HG02840 (cell line): ENCODE results near the gene PPP6R3.

Experiments
- ATAC-seq: cut with Tn5 transposase; IDR thresholded peaks from one replicate; pipeline ENCODE4 v1.9.1; 2021; ENCODE audit warnings: mild to moderate bottlenecking, moderate library complexity, moderate number of reproducible peaks; ENCODE audit not compliant: unreplicated experiment, low FRiP score

PPP6R3 gene

GRCh38 chr11:68660066-68660810 is 199.7 kb downstream of the PPP6R3 start:
- ATAC-seq, result no peak

DNA sequence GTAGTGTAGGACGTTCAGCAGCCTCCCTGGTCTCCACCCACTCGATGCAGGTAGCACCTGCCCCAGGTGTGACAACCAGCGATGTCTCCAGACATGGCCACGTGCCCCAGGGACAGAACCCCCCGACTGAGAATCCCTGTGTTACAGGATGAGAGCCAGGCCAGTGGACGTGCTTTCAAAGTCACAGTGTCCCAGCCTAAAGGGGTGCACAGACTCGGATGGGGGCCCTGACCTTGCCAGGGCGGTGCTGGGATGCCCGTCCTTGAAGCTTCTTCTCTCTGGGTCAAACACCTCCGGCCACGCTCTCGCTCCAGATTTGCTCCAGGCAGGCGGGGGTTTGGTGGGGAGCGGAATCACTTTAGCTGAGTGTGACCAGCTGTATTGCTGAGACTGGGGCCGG is 200.5 kb downstream of the PPP6R3 start:
- ATAC-seq, result no peak

DNA sequence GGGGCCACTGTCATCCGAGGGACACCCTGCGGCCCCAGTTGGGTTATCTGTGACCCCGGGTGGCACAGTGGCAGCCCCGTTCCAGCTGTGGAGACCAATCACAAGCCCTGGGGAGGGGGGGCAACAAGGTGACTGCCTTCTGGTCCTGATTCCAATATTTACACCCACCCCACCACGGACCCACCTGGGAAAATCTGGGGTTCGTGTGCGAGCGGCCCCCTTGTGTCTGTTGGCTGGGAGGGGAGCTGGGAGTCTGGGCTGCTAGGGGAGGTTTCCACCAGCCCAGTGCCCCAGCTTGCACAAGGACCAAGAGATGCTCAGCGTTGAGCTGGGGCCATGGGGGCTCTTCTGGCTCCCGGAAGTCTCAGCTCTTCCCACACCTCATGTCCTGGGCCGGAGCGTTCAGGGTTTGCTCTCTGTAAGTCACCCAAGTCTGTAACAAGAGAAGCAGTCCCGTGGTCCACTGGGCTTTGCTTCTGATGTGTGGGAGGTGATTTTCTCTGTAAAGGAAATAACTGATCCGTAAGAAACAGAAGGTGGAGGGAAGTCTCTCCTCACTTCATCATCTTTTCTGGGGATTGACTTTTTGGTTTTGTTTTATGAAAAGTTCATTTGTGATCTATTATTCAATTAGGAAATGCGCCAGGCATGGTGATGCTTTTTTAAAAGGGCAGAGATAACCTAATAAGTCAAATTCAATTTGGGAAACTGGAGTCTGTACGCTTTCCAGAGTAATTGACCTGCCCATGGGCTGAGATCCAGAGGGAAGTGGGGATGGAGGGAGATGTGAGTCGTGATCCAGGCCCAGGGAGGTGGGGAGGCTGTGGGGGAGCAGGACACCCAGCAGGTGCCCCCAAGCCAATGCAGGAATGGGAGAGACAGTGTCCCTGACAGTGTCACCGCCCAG is 201.4 kb downstream of the PPP6R3 start:
- ATAC-seq, result no peak

- no peak for ATAC-seq
Measured at GRCh38 chr11:68663482-68664010, 203.0 kb downstream of the PPP6R3 start.

GRCh38 chr11:68664141-68664540 is 203.6 kb downstream of the PPP6R3 start:
- no peak for ATAC-seq

- ATAC-seq, result no peak
Measured at GRCh38 chr11:68664906-68665305, 204.4 kb downstream of the PPP6R3 start.
